HepG2 (cell line): ENCODE data around the gene KIF21B. TPM values are rescaled to one million over a fixed set of nuclear protein-coding genes. Genes with fewer than 3 reads are reported as not detected.

Source experiments
- ATAC-seq: fragments of 200-7000 bp; cut with Tn5 transposase; 3 replicates; pipeline ENCODE4 v1.9.1; 2020; ENCODE audit warnings: mild to moderate bottlenecking, moderate library complexity
- BruUV-seq: library from RNA; stranded (reverse); fragments of 400-500 nt; replicated peaks from 2 replicates; lab custom pipeline; 2021; lab: Mats Ljungman, UMichigan
- CTCF ChIA-PET: fragments of 300-600 bp; formaldehyde crosslinking; extraction: SDS; loops from one replicate; lab custom pipeline; 2021; ENCODE audit warnings: low total read pairs, inconsistent platforms, low intra/inter-chr PET ratio; lab: Yijun Ruan, JAX
- POLR2A ChIA-PET: fragments of 350-600 bp; sonication (Branson Sonifier 250); formaldehyde crosslinking; loops from one replicate; lab custom pipeline; 2020; ENCODE audit warnings: antibody characterized with exemption, inconsistent platforms; lab: Yijun Ruan, JAX
- DNase-seq: peaks from one replicate; pipeline ENCODE4 v3.0.0-alpha.2; 2015; ENCODE audit warnings: low spot score
- FAIRE-seq: peaks from 3 replicates; lab custom pipeline; 2011; peaks lifted over from hg19 to GRCh38; lab: Jason Lieb, UNC
- H2AFZ ChIP-seq: one replicate; pipeline ENCODE4 v1.6.1; 2011; ENCODE audit warnings: low read length, inconsistent platforms
- H3K27ac ChIP-seq: fragments of 300-600 bp; 3 replicates; pipeline ENCODE4 v1.8.0; 2011; ENCODE audit warnings: mixed run types, mild to moderate bottlenecking, mixed read lengths, low read length, inconsistent platforms; ENCODE audit not compliant: insufficient read depth; ENCODE audit errors: extremely low read length
- H3K27me3 ChIP-seq, 2 experiments: fragments of 200-600 bp in 1 of 2; 2 replicates in 1 of 2; 3 replicates in 1 of 2; pipeline versions ENCODE4 v1.6.0 to v1.8.0; 2011; ENCODE audit warnings: low read length in 2 of 2, mild to moderate bottlenecking in 2 of 2, moderate library complexity in 2 of 2, inconsistent platforms in 1 of 2; ENCODE audit not compliant: insufficient read depth in 2 of 2, control insufficient read depth in 1 of 2
- H3K36me3 ChIP-seq, 2 experiments: fragments of 200-600 bp in 1 of 2; replicated peaks in 1 of 2; 2 replicates in 1 of 2; 3 replicates in 1 of 2; pipeline versions ENCODE4 v1.5.1 to v1.8.0; 2011; ENCODE audit warnings: low read length in 2 of 2, inconsistent platforms in 1 of 2; ENCODE audit not compliant: insufficient read depth in 2 of 2, control insufficient read depth in 1 of 2
- H3K4me1 ChIP-seq: 2 replicates; pipeline ENCODE4 v1.5.1; 2012; ENCODE audit warnings: low read length, inconsistent platforms; ENCODE audit not compliant: insufficient read depth
- H3K4me2 ChIP-seq: 2 replicates; pipeline ENCODE4 v1.6.0; 2011; ENCODE audit warnings: low read depth, low read length, inconsistent platforms
- H3K4me3 ChIP-seq, 3 experiments: fragments of 200-600 bp in 1 of 3; sonication (generic), shearing (Covaris generic) in 1 of 3; replicated peaks in 1 of 3; 2 replicates each; pipeline ENCODE4 v1.5.1; 2011 to 2016; ENCODE audit warnings: low read length in 3 of 3, inconsistent platforms in 2 of 3, low read depth in 2 of 3, mild to moderate bottlenecking in 2 of 3, control low read depth in 1 of 3, mixed read lengths in 1 of 3; ENCODE audit not compliant: insufficient read depth in 1 of 3
- H3K79me2 ChIP-seq: one replicate; pipeline ENCODE4 v1.6.1; 2011; ENCODE audit warnings: low read length, inconsistent platforms; ENCODE audit not compliant: insufficient read depth
- H3K9ac ChIP-seq: 2 replicates; pipeline ENCODE4 v1.6.0; 2011; ENCODE audit warnings: mild to moderate bottlenecking, low read depth, low read length, inconsistent platforms; ENCODE audit not compliant: insufficient read depth
- H3K9me3 ChIP-seq: 2 replicates; pipeline ENCODE4 v1.5.1; 2012; ENCODE audit warnings: mild to moderate bottlenecking, low read length
- H4K20me1 ChIP-seq: 2 replicates; pipeline ENCODE4 v1.6.0; 2011; ENCODE audit warnings: inconsistent platforms, mild to moderate bottlenecking, low read length, moderate library complexity; ENCODE audit not compliant: insufficient read depth
- EEA1 ChIP-seq: sonication (generic); formaldehyde crosslinking; IDR thresholded peaks from 2 replicates; pipeline ENCODE4 v1.5.1; 2020; ENCODE audit warnings: mild to moderate bottlenecking, missing genetic modification reagents, borderline replicate concordance
- SRF ChIP-seq: IDR thresholded peaks from 2 replicates; pipeline ENCODE4 v1.6.1; 2011; ENCODE audit warnings: mild to moderate bottlenecking, low read depth, low read length, moderate library complexity
- ZNF552 ChIP-seq: sonication (generic); formaldehyde crosslinking; IDR thresholded peaks from 2 replicates; pipeline ENCODE4 v1.9.0; 2022; ENCODE audit warnings: missing genetic modification reagents, mild to moderate bottlenecking, borderline replicate concordance
- ZNF570 ChIP-seq: sonication (generic); formaldehyde crosslinking; IDR thresholded peaks from 2 replicates; pipeline ENCODE4 v1.4.0; 2020; ENCODE audit warnings: mild to moderate bottlenecking, missing genetic modification reagents, borderline replicate concordance
- WGBS: methylation state at CpG from one replicate; pipeline ENCODE4 v1.1.6; 2017; ENCODE audit warnings: low lambda C conversion rate; 5-methylcytosine and 5-hydroxymethylcytosine counted together
- in situ Hi-C: cut with HindIII; loops from 2 replicates; pipeline ENCODE4 v1.10.0; 2017; ENCODE audit warnings: low pct_unique_long_range_greater_than_20kb; ENCODE audit not compliant: extremely low pct_ligation_motif_present
- intact Hi-C: fragments of 100-400 bp; cut with micrococcal nuclease; formaldehyde crosslinking; loops from one replicate; pipeline ENCODE4 v1.10.0; 2022; ENCODE audit not compliant: unreplicated experiment
- polyA plus RNA-seq, 8 experiments: library from polyadenylated mRNA; depleted of rRNA in 3 of 8; stranded (reverse) in 7 of 8; unstranded in 1 of 8; fragments of >200 nt; fragmentation: Illumina TruSeq in 4 of 8; extraction: Trizol in 4 of 8; gene quantifications; 2 replicates each; pipeline versions ENCODE4 v1.2.1 to v1.2.3, GENCODE V29; 2011 to 2016; ENCODE audit warnings: low read depth in 4 of 8, missing spikeins in 1 of 8, mixed read lengths in 1 of 8; ENCODE audit not compliant: insufficient read depth in 1 of 8
- small RNA-seq, 3 experiments: library from RNA; depleted of rRNA; stranded (forward); fragments of <200 nt; gene quantifications; one replicate each; pipeline ENCODE3, GENCODE V24; 2012; ENCODE audit warnings: low read depth in 2 of 3, low replicate concordance in 1 of 3; ENCODE audit not compliant: insufficient read length in 3 of 3, insufficient read depth in 2 of 3
- total RNA-seq, 5 experiments: library from RNA; depleted of rRNA; stranded (reverse); fragments of >200 nt; fragmentation: Illumina TruSeq; extraction: Trizol; gene quantifications; 2 replicates each; pipeline ENCODE4 v1.2.3, GENCODE V29; 2016; ENCODE audit warnings: low read depth in 1 of 5
- TF ChIP-seq, protein P1 (sequence below): IDR thresholded peaks from 2 replicates; pipeline ENCODE4 v1.6.1; 2016; ENCODE audit warnings: missing biosample characterization, missing genetic modification reagents, low read depth
- TF ChIP-seq, protein P2 (sequence below): sonication (generic); formaldehyde crosslinking; IDR thresholded peaks from 2 replicates; pipeline ENCODE4 v1.9.0; 2021; ENCODE audit warnings: missing genetic modification reagents, borderline replicate concordance
- TF ChIP-seq, protein P3 (sequence below): sonication (generic); formaldehyde crosslinking; conservative IDR thresholded peaks from 2 replicates; pipeline ENCODE4 v1.8.1; 2023; ENCODE audit warnings: missing genetic modification reagents

The KIF21B gene
- total and polyA plus RNA-seq, 2 of the 13 experiments (the other 11 are each of a cell fraction or from before 2014, with no cell fraction given) = 0.17 to 0.20 TPM

DNA sequence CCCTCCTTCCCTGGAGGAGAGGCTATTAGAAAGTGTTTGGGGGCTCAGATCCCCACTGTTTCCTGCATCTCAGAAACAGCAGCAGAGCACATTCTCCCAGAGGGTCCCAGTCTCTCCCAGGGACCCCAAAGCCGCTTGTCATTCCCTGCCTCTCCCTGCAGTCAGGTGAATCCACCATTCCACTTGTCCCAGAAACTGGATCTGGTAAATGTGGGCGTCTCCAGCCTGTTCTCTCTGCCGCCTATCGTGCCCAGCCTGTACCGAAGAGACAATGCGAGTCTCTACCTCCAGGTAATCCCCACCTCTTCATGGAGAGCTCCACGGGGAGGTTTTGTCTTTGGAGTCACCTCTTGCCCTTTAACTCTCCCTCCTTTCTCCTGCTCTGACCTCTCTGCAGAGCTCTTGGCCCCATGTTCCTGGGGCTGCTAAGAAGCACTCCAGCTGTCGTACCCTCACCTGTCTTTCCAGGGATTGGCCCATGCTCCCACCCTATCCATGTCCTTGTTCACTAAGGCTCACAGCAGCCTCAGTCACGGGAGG lies 101.9 kb downstream of the KIF21B start:
- ChIA-PET CTCF (no interaction called here), POLR2A (no interaction called here)
- WGBS = 77% methylated on average over 9 of the region's 9 CpGs
- H3K36me3 ChIP-seq = no peaks in the 10 kb centered on the region
- no peak overlapping the region for H3K4me3 ChIP-seq
- no peaks in the 10 kb centered on the region for H3K9me3 ChIP-seq
- no peaks in the 10 kb centered on the region for H3K79me2 ChIP-seq
- no peak overlapping the region for H3K4me2 ChIP-seq
- FAIRE-seq (no peak), DNase-seq (no peak), ATAC-seq (no peak)
- no TSS peak for BruUV-seq
- no peaks in the 10 kb centered on the region for H4K20me1 ChIP-seq
- no peak overlapping the region for H3K27ac ChIP-seq
- TF ChIP-seq ZNF552 (CRISPR knock-in tag) = no peak
- no peak for TF ChIP-seq SRF
- TF ChIP-seq, protein P1, sequence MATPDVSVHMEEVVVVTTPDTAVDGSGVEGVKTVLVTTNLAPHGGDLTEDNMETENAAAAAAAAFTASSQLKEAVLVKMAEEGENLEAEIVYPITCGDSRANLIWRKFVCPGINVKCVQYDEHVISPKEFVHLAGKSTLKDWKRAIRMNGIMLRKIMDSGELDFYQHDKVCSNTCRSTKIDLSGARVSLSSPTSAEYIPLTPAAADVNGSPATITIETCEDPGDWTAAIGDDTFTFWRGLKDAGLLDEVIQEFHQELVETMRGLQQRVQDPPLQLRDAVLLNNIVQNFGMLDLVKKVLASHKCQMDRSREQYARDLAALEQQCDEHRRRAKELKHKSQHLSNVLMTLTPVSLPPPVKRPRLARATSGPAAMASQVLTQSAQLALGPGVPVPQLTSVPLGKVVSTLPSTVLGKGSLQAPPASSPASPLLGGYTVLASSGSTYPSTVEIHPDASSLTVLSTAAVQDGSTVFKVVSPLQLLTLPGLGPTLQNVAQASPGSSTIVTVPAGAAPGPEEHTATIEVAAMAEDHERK (CRISPR knock-in tag) = no peak
- TF ChIP-seq, protein P2, sequence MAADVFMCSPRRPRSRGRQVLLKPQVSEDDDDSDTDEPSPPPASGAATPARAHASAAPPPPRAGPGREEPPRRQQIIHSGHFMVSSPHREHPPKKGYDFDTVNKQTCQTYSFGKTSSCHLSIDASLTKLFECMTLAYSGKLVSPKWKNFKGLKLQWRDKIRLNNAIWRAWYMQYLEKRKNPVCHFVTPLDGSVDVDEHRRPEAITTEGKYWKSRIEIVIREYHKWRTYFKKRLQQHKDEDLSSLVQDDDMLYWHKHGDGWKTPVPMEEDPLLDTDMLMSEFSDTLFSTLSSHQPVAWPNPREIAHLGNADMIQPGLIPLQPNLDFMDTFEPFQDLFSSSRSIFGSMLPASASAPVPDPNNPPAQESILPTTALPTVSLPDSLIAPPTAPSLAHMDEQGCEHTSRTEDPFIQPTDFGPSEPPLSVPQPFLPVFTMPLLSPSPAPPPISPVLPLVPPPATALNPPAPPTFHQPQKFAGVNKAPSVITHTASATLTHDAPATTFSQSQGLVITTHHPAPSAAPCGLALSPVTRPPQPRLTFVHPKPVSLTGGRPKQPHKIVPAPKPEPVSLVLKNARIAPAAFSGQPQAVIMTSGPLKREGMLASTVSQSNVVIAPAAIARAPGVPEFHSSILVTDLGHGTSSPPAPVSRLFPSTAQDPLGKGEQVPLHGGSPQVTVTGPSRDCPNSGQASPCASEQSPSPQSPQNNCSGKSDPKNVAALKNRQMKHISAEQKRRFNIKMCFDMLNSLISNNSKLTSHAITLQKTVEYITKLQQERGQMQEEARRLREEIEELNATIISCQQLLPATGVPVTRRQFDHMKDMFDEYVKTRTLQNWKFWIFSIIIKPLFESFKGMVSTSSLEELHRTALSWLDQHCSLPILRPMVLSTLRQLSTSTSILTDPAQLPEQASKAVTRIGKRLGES = no peak
- TF ChIP-seq, protein P3, sequence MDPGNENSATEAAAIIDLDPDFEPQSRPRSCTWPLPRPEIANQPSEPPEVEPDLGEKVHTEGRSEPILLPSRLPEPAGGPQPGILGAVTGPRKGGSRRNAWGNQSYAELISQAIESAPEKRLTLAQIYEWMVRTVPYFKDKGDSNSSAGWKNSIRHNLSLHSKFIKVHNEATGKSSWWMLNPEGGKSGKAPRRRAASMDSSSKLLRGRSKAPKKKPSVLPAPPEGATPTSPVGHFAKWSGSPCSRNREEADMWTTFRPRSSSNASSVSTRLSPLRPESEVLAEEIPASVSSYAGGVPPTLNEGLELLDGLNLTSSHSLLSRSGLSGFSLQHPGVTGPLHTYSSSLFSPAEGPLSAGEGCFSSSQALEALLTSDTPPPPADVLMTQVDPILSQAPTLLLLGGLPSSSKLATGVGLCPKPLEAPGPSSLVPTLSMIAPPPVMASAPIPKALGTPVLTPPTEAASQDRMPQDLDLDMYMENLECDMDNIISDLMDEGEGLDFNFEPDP (CRISPR knock-in tag) = no peak
- TF ChIP-seq EEA1 (CRISPR knock-in tag) = no peak
- TF ChIP-seq ZNF570 (CRISPR knock-in tag) = no peak
- in situ Hi-C loops (no loop called here), intact Hi-C loops (no loop called here)
- H3K9ac ChIP-seq = no peak overlapping the region
- no peak overlapping the region for H2AFZ ChIP-seq
- H3K27me3 ChIP-seq = no peaks in the 10 kb centered on the region
- peaks cover 41% of the 10 kb centered on the region for H3K4me1 ChIP-seq

Small RNA genes lying within 50 kb of the gene (small RNA-seq; reads per million reads assigned to genes)
- gene RNU6-704P = 0 reads per million in 3 experiments

Other genes with a start within 250 kb of the KIF21B start
- not detected in 2 replicates for gene GPR25, start 150.7 kb downstream of the KIF21B start, total RNA-seq (2016; rRNA removed; fragmentation: Illumina TruSeq; extraction: Trizol)
- not detected in 2 replicates for gene GPR25, start 150.7 kb downstream of the KIF21B start, polyA plus RNA-seq (2011; rRNA removed)
- 11.7 and 13.5 TPM in 2 replicates for gene INAVA, start 128.8 kb downstream of the KIF21B start, total RNA-seq (2016; rRNA removed; fragmentation: Illumina TruSeq; extraction: Trizol)
- gene INAVA, start 128.8 kb downstream of the KIF21B start, polyA plus RNA-seq (2011; rRNA removed) = 6.0 and 6.4 TPM in 2 replicates
- gene CACNA1S, start 88.7 kb upstream of the KIF21B start, total RNA-seq (2016; rRNA removed; fragmentation: Illumina TruSeq; extraction: Trizol) = not detected in 2 replicates
- not detected in 2 replicates for gene CACNA1S, start 88.7 kb upstream of the KIF21B start, polyA plus RNA-seq (2011; rRNA removed)
- not detected in 2 replicates for gene ASCL5, start 103.5 kb upstream of the KIF21B start, total RNA-seq (2016; rRNA removed; fragmentation: Illumina TruSeq; extraction: Trizol)
- gene ASCL5, start 103.5 kb upstream of the KIF21B start, polyA plus RNA-seq (2011; rRNA removed) = not detected in 2 replicates
- 33.6 and 60.9 TPM in 2 replicates for gene TMEM9, start 130.8 kb upstream of the KIF21B start, total RNA-seq (2016; rRNA removed; fragmentation: Illumina TruSeq; extraction: Trizol)
- gene TMEM9, start 130.8 kb upstream of the KIF21B start, polyA plus RNA-seq (2011; rRNA removed) = 102 and 137 TPM in 2 replicates
- 0.04 TPM in 1 of 2 replicates, not detected in the other for gene IGFN1, start 167.1 kb upstream of the KIF21B start, total RNA-seq (2016; rRNA removed; fragmentation: Illumina TruSeq; extraction: Trizol)
- gene IGFN1, start 167.1 kb upstream of the KIF21B start, polyA plus RNA-seq (2011; rRNA removed) = 0.05 and 0.22 TPM in 2 replicates